Stomach (tissue), 4 donors: ENCODE data around the gene FRAS1.

Experiments
- CTCF ChIP-seq, 7 experiments: fragments of 450-650 bp in 4 of 7; fragments of 200-600 bp in 3 of 7; sonication (generic) in 3 of 7; IDR thresholded peaks; one replicate each; pipeline ENCODE4 v1.5.1; 2016 to 2019; ENCODE audit warnings: antibody characterized with exemption in 7 of 7, control low read depth in 2 of 7, mild to moderate bottlenecking in 1 of 7
- POLR2A ChIP-seq, 4 donors: fragments of 450-650 bp; IDR thresholded peaks; one replicate each; pipeline ENCODE4 v1.6.1; 2016; ENCODE audit warnings: antibody characterized with exemption in 4 of 4, control low read depth in 2 of 4, mild to moderate bottlenecking in 1 of 4, moderate library complexity in 1 of 4

DNA sequence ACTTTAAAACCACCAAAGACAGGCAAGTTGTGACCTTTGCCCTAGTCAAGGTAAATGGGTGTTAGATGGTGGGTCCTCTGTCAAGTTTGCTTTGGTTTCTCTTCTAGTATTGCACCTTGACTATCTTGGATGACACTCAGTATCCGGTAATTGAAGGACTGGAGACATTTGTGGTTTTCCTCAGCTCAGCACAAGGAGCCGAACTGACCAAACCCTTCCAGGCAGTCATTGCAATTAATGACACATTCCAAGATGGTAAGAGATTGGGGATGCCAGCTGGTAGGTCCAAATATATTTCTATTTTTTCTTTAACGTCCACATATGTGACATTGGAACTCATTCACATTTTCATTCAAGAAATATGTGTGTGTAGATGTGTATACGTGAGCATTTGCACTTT lies 425.2 kb downstream of the FRAS1 start:
- TF ChIP-seq CTCF (IDR thresholded peaks at IDR 0.05) (no peak), POLR2A (IDR thresholded peaks at IDR 0.05) (no peak)
